PC-9 (cell line): ENCODE results near the gene ARMC12.

Experiments used
- CTCF ChIP-seq: fragments of 200-600 bp; sonication (generic); conservative IDR thresholded peaks from 2 replicates; pipeline ENCODE4 v1.6.1; 2017; ENCODE audit warnings: mixed run types, antibody characterized with exemption, mild to moderate bottlenecking, moderate library complexity
- EZH2 ChIP-seq: fragments of 200-600 bp; sonication (generic); IDR thresholded peaks from 2 replicates; pipeline ENCODE4 v1.8.0; 2017; ENCODE audit warnings: antibody characterized with exemption, low read depth

GRCh38 chr6:35725081-35725708, 11.6 kb upstream of the ARMC12 start:
- TF ChIP-seq CTCF = no peak
- no peak for TF ChIP-seq EZH2
